GM18861 (cell line): ENCODE measurements around the gene NGEF.
"Not testable (repeated sequence)": the region's sequence is repeated elsewhere in the genome, so short reads cannot be mapped to it uniquely, and the experiment has no call there.

Experiments used
- ATAC-seq: cut with Tn5 transposase; IDR thresholded peaks from one replicate; pipeline ENCODE4 v1.9.1; 2021; ENCODE audit not compliant: unreplicated experiment

Gene NGEF

GRCh38 chr2:233013027-233013461, at the start of gene NGEF:
Gene NGEF (minus strand): TSS chr2:233013256. CDS start chr2:232974890, 38,366 bp downstream.
- no peak for ATAC-seq

GRCh38 chr2:233062451-233062850, 49.4 kb upstream of the NGEF start:
- no peak for ATAC-seq

DNA sequence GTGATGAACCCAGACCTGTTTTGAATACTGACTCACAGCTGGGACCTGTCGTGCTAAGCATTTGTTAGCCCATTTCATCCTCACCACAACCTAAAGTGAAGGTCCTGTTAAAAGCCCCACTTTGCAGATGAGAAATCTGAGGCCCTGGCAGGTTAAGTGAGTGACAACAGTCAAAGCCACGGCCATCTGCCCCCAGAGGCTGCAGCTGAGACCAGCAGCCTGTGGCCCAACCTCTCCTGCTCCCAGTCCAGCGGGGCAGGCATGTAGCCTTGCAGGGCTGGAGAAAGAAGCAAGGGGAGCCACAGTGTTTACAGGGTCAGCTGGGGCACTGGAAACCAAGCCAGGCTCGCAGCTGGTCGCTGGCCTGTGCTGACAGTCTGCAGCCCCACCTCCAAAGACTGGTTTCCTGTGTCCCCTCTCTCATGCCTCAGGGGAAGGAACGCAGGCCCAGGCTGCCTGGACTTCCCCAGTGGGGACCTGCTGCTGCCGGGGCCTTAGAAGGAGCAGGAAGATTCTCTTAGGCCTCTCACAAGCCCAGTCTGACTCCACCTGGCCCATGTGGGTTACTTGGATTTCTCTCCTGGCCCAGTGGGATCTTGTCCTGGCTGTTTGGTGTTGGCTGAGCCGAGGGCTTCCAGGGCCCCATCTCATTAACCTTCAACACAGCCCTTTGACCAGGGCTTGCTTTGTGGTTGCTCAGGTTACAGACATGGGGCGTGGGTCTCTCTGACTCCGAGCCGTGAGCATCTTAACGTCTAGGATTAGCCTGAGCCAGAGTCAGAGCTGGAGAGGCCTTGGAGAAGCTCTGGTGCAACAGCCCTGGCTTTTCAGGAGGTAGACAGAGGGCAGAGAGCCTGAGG, 48.8 kb upstream of the NGEF start:
- ATAC-seq = peak; percentile 17

- no peak for ATAC-seq
Measured at GRCh38 chr2:233060980-233061590, 48.0 kb upstream of the NGEF start.

DNA sequence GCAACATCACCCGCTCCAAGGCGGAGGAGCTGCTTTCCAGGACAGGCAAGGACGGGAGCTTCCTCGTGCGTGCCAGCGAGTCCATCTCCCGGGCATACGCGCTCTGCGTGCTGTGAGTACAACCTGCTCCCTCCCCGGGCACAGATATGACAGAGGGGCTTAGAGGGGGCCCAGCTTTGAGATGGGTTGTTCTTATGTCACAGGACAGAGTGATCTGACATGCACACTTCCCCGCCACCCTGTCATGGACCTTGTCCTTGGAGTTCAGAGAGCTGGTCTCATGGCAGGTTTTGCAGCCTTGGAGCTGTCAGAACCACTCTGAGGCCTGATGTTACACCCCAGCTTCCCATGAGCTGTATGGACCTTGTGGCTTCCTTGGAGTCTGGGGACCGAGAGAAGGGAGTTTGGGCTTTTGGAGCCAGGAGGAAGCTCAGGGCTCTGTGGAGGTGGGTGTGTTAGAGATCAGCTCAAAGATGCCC, 47.5 kb upstream of the NGEF start:
- ATAC-seq = no peak

GRCh38 chr2:233059797-233060500, 46.9 kb upstream of the NGEF start, which contains the start of gene INPP5D:
Gene INPP5D (plus strand): TSS chr2:233060342. CDS start chr2:233060479, 137 bp downstream.
- peak; percentile 43 for ATAC-seq

- ATAC-seq = no peak
Measured at GRCh38 chr2:233059547-233059796, 46.4 kb upstream of the NGEF start.

DNA sequence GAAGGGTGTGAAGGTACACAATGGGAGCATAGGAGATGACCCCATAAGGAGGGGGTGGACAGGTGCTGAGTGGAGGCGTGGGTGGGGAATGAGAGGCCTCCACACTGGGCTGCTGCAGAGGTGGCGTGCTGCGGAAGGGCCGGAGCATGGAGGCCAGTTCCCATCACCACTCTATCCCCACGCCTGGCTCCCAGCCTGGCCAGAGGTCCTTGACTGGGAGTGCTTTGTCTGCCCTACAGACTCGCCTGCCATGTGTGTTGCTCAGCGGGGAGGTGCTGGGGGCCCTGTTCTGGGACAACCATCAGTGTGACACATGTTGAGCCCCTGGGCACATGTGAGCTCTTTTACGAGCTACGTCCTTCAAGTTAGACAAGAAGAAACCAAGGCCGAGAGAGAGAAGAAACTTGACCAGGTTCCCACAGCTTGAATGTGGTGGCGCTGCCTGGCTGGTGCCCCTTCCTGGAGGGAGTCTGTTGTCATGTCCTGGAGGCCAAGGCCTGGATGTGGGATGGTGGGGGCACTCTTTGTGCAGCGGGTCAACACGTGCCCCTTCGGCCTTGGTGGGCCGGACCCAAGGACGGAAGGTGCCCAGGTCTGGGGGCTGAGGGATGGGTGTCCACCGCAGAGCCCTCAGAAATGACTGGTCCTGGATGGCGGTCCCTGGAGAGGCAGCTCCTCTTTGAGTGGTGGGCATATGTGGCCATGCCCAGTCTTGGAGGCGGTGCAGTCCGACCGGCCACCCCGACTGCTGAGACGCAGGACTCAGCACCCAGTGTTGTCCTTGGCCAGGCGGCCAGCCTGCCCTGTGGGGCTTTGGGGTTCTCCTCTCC, 45.9 kb upstream of the NGEF start:
- ATAC-seq = no peak

GRCh38 chr2:233056961-233057605, 44.0 kb upstream of the NGEF start:
- no peak for ATAC-seq

DNA sequence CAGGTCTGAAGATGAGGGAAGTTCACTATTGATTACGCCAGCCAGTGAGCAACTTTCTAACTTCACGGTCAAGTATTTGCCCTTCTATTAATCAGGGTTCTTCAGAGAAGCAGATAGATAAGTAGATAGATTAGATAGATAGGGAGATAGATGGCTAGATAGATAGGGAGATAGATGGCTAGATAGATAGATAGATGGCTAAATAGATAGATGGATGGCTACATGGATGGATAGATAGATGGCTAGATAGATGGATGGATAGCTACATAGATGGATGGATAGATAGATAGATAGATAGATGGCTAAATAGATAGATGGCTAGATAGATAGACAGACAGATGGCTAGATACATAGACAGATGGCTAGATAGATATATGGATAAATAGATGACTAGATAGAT, 42.3 kb upstream of the NGEF start:
- ATAC-seq = no peak

DNA sequence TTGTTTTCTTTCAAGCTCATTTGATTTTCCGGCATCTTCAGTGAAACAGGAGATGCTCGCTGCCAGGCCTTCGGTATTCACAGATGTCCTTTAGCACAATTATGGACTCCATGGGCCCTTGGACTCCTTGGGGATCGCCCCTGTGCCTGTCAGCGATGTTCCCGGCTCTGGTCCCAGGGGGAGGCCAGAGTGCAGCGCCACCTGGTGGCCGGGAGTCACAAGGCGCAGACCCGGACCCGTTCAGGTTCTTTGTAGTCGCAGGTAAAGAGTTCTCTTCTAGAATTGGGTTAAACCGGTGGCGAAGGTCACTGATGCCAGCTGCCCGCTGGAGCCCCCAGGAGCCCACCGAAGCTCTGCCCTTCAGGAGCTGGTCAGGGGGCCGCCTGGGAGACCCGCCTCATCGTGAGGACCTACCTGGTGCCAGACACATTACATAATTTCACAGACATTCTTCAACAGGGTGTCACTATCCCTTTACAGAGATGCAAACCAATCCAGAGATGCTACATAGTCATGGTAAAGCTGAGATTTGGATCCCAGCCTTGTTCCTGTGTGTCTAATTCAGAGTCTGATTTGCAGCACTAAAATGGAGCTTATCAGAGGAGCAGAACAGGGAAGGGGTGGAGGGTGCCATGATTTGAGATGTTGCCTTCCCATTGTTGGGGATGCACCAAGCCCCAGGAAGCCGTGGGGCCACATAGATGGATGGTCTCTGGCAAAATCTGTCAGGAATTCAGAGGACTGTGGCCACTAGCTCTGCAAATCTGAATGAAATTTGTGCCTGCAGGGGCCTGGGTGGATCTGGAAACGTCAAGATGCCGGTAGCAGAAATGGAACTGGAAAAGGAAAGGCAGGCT, 41.1 kb upstream of the NGEF start:
- ATAC-seq = no peak

DNA sequence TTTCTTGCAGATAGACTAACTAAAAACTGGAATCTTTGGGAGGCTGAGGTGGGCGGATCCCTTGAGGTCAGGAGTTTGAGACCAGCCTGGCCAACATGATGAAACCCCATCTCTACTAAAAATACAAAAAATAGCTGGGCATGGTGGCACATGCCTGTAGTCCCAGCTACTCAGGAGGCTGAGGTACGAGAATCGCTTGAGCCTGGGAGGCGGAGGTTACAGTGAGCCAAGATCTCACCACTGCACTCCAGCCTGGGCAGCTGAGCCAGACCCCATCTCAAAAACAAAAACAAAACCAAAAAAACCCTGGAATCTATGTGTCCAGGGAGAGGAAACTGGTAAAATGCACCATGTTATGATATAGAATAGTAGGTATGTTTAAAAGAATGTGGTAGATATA, 39.5 kb upstream of the NGEF start:
- not testable (repeated sequence) for ATAC-seq

- ATAC-seq = no peak
Measured at GRCh38 chr2:233051241-233052149, 38.4 kb upstream of the NGEF start.

- ATAC-seq = no peak
Measured at GRCh38 chr2:233049194-233049761, 36.2 kb upstream of the NGEF start.

DNA sequence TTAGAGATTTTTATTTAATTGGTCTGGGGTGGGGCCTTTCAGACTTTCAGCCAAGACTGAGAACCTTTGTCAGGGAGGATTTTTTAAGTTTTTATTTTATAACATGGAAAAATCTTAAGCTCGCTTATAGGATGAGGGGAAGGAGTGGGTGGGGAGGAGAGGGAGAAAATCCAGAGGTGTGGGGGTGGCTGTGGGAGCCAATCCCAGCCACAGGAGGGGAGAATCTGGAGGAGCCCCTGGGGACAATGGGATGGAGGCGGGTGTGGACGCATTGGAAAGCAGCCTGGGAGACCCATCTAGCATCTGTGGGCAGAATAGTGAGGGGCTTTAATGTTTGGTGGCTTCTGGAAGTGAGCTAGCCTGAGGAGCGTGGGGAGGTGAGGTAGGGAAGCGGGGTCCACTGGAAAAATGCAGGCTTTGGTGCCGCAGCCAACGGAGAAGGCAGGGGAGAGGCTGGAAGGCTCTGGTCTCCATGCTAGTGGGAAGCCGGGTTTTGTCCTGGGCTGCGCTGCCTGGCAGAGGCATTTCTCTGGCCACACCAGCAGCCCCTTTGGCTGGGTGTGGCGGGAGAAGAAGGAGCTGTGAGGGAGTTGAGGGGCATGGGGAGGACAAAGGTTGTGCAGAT, 35.6 kb upstream of the NGEF start:
- ATAC-seq = no peak

DNA sequence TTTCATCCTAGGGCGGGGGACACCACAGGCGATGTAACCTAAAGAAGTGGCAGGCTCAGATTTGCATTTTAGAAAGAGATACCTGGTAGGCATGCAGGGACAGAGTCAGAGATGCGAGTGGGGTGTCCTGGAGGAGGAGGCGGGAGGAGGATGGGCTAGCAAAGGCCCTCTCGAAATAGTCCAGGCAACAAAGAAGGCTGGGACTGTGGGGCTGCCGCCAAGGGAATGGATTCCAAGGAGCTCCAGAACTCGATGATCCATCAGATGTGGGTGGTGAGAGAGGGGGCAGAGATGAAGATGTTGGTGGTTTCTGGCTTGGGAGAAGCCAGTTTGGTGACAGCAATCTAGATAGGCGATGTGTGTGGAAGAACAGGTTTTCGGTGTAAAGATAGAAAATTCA, 34.6 kb upstream of the NGEF start:
- no peak for ATAC-seq

GRCh38 chr2:233047206-233047605, 34.1 kb upstream of the NGEF start:
- no peak for ATAC-seq
